Esophagus squamous epithelium (tissue), 5 donors: ENCODE data around the gene NMRK2. TPM values are rescaled to one million over a fixed set of nuclear protein-coding genes. Genes with fewer than 3 reads are reported as not detected.
A peak's percentile ranks its signal among the peaks of the same experiment; 100 is the strongest.

Experiments
- DNase-seq: peaks from one replicate; lab custom pipeline; 2025; lab: John Stamatoyannopoulos, UW
- H3K27ac ChIP-seq, 4 donors: fragments of 200-600 bp; sonication (generic); one replicate each; pipeline ENCODE4 v1.5.1; 2016 to 2019; ENCODE audit warnings: mild to moderate bottlenecking in 1 of 4
- H3K27me3 ChIP-seq, 4 donors: fragments of 200-600 bp; sonication (generic); 1 replicate in 3 of 4; 2 replicates in 1 of 4; pipeline versions ENCODE4 v1.5.1 to v1.6.0; 2017 to 2021; ENCODE audit warnings: antibody characterized with exemption in 1 of 4
- H3K36me3 ChIP-seq, 3 donors: fragments of 200-600 bp; sonication (generic); one replicate each; pipeline ENCODE4 v1.5.1; 2016 to 2019
- H3K4me1 ChIP-seq, 3 donors: fragments of 200-600 bp; sonication (generic); one replicate each; pipeline ENCODE4 v1.5.1; 2017 to 2019
- H3K4me3 ChIP-seq, 4 donors: fragments of 200-600 bp; sonication (generic); 1 replicate in 3 of 4; 2 replicates in 1 of 4; pipeline ENCODE4 v1.5.1; 2016 to 2019; ENCODE audit warnings: mild to moderate bottlenecking in 2 of 4, moderate library complexity in 1 of 4
- H3K9me3 ChIP-seq, 3 donors: fragments of 200-600 bp; sonication (generic); one replicate each; pipeline ENCODE4 v1.5.1; 2016 to 2019
- POLR2A ChIP-seq, 4 donors: fragments of 450-650 bp; IDR thresholded peaks; one replicate each; pipeline ENCODE4 v1.6.1; 2017; ENCODE audit warnings: antibody characterized with exemption in 4 of 4, mild to moderate bottlenecking in 4 of 4, moderate library complexity in 3 of 4
- WGBS, 2 donors: methylation state at CpG; one replicate each; pipeline ENCODE4 v1.1.5; 2018; 5-methylcytosine and 5-hydroxymethylcytosine counted together
- intact Hi-C: fragments of 100-400 bp; cut with DNase I; formaldehyde crosslinking; loops from one replicate; pipeline ENCODE4 v1.15.0; 2022
- small RNA-seq, 4 donors: library from RNA; depleted of rRNA; stranded (forward); fragments of <200 nt; gene quantifications; one replicate each; pipeline ENCODE3, GENCODE V24; 2016
- total RNA-seq, 4 donors: library from RNA; depleted of rRNA; stranded (reverse); fragments of >200 nt; gene quantifications; one replicate each; pipeline ENCODE4 v1.1.0, GENCODE V29; 2016
- TF ChIP-seq, protein P1 (sequence below), 6 experiments: fragments of 450-650 bp in 4 of 6; fragments of 200-600 bp in 2 of 6; sonication (generic) in 2 of 6; IDR thresholded peaks; one replicate each; pipeline ENCODE4 v1.5.1; 2016 to 2019; ENCODE audit warnings: antibody characterized with exemption in 6 of 6, mild to moderate bottlenecking in 4 of 6, moderate library complexity in 4 of 6
- donor health status: DM: yes; HTN: yes; CAD: no.

Gene NMRK2
- total RNA-seq, 4 donors from 2014 or later, result not detected

DNA sequence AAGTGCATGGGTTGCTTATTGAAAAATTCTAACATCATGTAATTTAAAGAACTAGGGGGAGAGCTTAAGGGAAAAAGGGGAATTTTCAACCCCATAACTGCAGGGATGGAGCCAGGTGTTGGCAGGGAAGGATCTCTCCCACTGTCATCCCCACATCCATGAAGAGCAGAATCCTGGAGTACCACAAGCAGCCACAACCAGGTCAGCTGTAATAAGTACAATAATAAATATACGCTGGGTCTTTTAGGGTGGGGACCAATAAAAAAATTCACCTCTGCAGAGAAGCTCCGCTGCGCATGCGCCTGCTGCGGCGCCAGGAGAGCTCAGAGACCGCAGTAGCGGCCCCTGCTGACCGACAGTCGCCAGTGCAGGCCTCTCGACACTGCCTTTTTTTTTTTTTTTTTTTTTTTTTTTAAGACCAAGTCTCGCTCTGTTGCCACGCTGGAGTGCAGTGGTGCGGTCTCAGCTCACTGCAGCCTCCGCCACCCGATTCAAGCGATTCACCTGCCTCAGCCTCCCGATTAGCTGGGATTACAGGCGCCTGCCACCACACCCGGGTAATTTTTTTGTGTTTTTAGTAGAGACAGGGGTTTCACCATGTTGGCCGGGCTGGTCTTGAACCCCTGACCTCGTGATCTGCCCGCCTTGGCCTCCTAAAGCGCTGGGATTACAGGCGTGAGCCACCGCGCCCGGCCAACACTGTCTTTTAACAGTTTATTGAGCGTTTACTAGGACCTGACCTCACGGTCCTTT lies 54.9 kb downstream of the NMRK2 start:
- H3K27me3 ChIP-seq, result no peaks in the 10 kb centered on the region
- no peak for TF ChIP-seq POLR2A (IDR thresholded peaks at IDR 0.05)
- TF ChIP-seq, protein P1, sequence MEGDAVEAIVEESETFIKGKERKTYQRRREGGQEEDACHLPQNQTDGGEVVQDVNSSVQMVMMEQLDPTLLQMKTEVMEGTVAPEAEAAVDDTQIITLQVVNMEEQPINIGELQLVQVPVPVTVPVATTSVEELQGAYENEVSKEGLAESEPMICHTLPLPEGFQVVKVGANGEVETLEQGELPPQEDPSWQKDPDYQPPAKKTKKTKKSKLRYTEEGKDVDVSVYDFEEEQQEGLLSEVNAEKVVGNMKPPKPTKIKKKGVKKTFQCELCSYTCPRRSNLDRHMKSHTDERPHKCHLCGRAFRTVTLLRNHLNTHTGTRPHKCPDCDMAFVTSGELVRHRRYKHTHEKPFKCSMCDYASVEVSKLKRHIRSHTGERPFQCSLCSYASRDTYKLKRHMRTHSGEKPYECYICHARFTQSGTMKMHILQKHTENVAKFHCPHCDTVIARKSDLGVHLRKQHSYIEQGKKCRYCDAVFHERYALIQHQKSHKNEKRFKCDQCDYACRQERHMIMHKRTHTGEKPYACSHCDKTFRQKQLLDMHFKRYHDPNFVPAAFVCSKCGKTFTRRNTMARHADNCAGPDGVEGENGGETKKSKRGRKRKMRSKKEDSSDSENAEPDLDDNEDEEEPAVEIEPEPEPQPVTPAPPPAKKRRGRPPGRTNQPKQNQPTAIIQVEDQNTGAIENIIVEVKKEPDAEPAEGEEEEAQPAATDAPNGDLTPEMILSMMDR (IDR thresholded peaks at IDR 0.05), result peak; percentile 80 to 94 (median 86)
- DNase-seq, result no peak
- intact Hi-C loops, result loop anchor here (10.0 kb wide), 1 partner anchor 147 kb away; no protein-coding TSS in a partner anchor
- 1 to 14% methylated on average over 19 to 20 of the region's 30 CpGs for WGBS, 2 donors
- H3K4me1 ChIP-seq, result peaks cover 32 to 60% (median 38%) of the 10 kb centered on the region in 3 donors
- H3K36me3 ChIP-seq, result peaks cover 12 to 21% (median 16%) of the 10 kb centered on the region in 3 donors
- no peaks in the 10 kb centered on the region for H3K9me3 ChIP-seq
- H3K4me3 ChIP-seq, result peak overlapping the region in 3 of 4 donors; percentile 86 to 89 (median 88)
- peak overlapping the region in 3 of 4 donors; percentile 55 to 70 (median 55) for H3K27ac ChIP-seq

GRCh38 chr19:3990815-3991117 lies 57.9 kb downstream of the NMRK2 start:
- Histone ChIP-seq H3K36me3 (no peaks in the 10 kb centered on the region), H3K4me3 (no peak overlapping the region), H3K9me3 (no peaks in the 10 kb centered on the region), H3K27ac (no peak overlapping the region), H3K4me1 (peaks cover 14 to 37% (median 19%) of the 10 kb centered on the region in 3 donors), H3K27me3 (no peaks in the 10 kb centered on the region)
- intact Hi-C loops, result no loop called here
- TF ChIP-seq, protein P1 (IDR thresholded peaks at IDR 0.05), result no peak
- no peak for TF ChIP-seq POLR2A (IDR thresholded peaks at IDR 0.05)
- no peak for DNase-seq
- WGBS, 2 donors, result 70 to 81% methylated on average over 3 of the region's 3 CpGs

Small RNA genes lying within 50 kb of the gene (small RNA-seq; reads per million reads assigned to genes)
- gene RN7SL202P, result 0 reads per million in 4 donors
- gene SNORD37, result 11.5 to 33.7 (median 24.1) reads per million in 4 donors

Other genes starting within 250 kb of the NMRK2 start
- 10 to 100 TPM; 12.0 to 25.3 (median 15.2) TPM for gene PIP5K1C, start 232.6 kb upstream of the NMRK2 start, total RNA-seq
- 10 to 100 TPM; 23.7 to 71.1 (median 28.0) TPM for gene TJP3, start 224.7 kb upstream of the NMRK2 start, total RNA-seq
- gene APBA3, start 171.4 kb upstream of the NMRK2 start, total RNA-seq, result 10 to 100 TPM; 12.9 to 26.5 (median 22.7) TPM
- gene MRPL54, start 170.4 kb upstream of the NMRK2 start, total RNA-seq, result 10 to 100 TPM; 50.2 to 79.9 (median 60.9) TPM
- gene RAX2, start 160.8 kb upstream of the NMRK2 start, total RNA-seq, result not detected
- 1 to 10 TPM in 3 of 4 donors, not detected in 1; 1.1 to 4.4 (median 2.1) TPM for gene MATK, start 146.7 kb upstream of the NMRK2 start, total RNA-seq
- not detected for gene ZFR2, start 64.0 kb upstream of the NMRK2 start, total RNA-seq
- not detected for gene ATCAY, start 52.4 kb upstream of the NMRK2 start, total RNA-seq
- 10 to 100 TPM; 38.2 to 60.4 (median 45.9) TPM for gene DAPK3, start 38.0 kb downstream of the NMRK2 start, total RNA-seq
- gene EEF2, start 52.4 kb downstream of the NMRK2 start, total RNA-seq, result 1,000 to 10,000 TPM; 1,210 to 2,054 (median 1,565) TPM
- gene PIAS4, start 74.7 kb downstream of the NMRK2 start, total RNA-seq, result 10 to 100 TPM; 11.4 to 15.1 (median 13.0) TPM
- gene ZBTB7A, start 133.8 kb downstream of the NMRK2 start, total RNA-seq, result 100 to 1,000 TPM in 1 of 4 donors, 10 to 100 TPM in 3; 60.5 to 187 (median 81.2) TPM
- 100 to 1,000 TPM in 1 of 4 donors, 10 to 100 TPM in 3; 76.9 to 128 (median 93.8) TPM for gene MAP2K2, start 191.1 kb downstream of the NMRK2 start, total RNA-seq
- gene CREB3L3, start 220.6 kb downstream of the NMRK2 start, total RNA-seq, result not detected
- 10 to 100 TPM in 3 of 4 donors, 1 to 10 TPM in 1; 9.0 to 23.3 (median 18.3) TPM for gene SIRT6, start 249.5 kb downstream of the NMRK2 start, total RNA-seq
- 1 to 10 TPM in 1 of 4 donors, under 1 TPM in 3; 0.04 to 2.0 (median 0.44) TPM for gene ANKRD24, start 249.6 kb downstream of the NMRK2 start, total RNA-seq